GM06990 (cell line): ENCODE results near the gene FRMPD2.
"Not testable (repeated sequence)": the region's sequence is repeated elsewhere in the genome, so short reads cannot be mapped to it uniquely, and the experiment has no call there.

Experiments used
- DNase-seq: peaks from one replicate; pipeline ENCODE4 v3.0.0-alpha.2; 2011; ENCODE audit not compliant: insufficient read length; ENCODE audit errors: extremely low read depth
- H3K27me3 ChIP-seq: replicated peaks from 2 replicates; pipeline ENCODE4 v1.6.0; 2011; ENCODE audit warnings: low read length; ENCODE audit not compliant: control insufficient read depth, insufficient read depth
- H3K36me3 ChIP-seq: 2 replicates; pipeline ENCODE4 v1.5.1; 2011; ENCODE audit warnings: low read length; ENCODE audit not compliant: control insufficient read depth, insufficient read depth
- H3K4me3 ChIP-seq: replicated peaks from 2 replicates; pipeline ENCODE4 v1.5.1; 2011; ENCODE audit warnings: low read depth, mild to moderate bottlenecking, control low read depth, low read length

FRMPD2 gene

GRCh38 chr10:48122618-48123017 lies 151.9 kb downstream of the FRMPD2 start:
- H3K36me3 ChIP-seq, H3K4me3 ChIP-seq, DNase-seq, H3K27me3 ChIP-seq: not testable (repeated sequence)

GRCh38 chr10:48110277-48110676 lies 164.2 kb downstream of the FRMPD2 start:
- DNase-seq, H3K27me3 ChIP-seq, H3K4me3 ChIP-seq, H3K36me3 ChIP-seq: not testable (repeated sequence)
